HUDEP-2 (cell line): ENCODE measurements around the gene FAM234A.
A peak's percentile ranks its signal among the peaks of the same experiment; 100 is the strongest.

ENCODE experiments used
- DNase-seq, 76 experiments: peaks; one replicate each; lab custom pipeline; 2025; ENCODE audit not compliant: unreplicated experiment in 76 of 76; lab: John Stamatoyannopoulos, UW

Gene FAM234A

DNA sequence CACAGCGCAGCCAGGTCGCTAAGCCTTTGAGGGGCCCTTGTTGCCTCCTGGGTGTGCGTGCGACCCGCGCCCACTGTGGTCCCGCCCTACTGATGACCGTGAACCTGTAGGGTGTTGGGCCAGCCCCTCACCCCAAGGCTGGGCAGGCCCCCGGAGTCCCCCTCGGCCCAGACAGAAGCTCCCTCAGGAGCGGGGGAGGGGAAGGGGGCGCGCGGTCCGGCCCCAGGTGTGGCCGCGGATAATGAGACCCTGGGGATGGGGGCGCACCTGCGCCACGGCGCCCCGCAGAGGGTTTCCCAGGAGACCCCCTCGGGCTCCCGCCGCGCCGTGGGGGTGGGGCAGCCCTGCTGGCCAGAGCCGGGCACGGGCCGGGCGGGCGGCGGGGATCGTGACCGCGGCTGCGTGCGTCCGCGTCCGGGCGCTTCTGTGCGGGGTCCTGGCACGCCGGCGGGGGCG lies 45.4 kb downstream of the FAM234A start:
- DNase-seq, result no peak

DNA sequence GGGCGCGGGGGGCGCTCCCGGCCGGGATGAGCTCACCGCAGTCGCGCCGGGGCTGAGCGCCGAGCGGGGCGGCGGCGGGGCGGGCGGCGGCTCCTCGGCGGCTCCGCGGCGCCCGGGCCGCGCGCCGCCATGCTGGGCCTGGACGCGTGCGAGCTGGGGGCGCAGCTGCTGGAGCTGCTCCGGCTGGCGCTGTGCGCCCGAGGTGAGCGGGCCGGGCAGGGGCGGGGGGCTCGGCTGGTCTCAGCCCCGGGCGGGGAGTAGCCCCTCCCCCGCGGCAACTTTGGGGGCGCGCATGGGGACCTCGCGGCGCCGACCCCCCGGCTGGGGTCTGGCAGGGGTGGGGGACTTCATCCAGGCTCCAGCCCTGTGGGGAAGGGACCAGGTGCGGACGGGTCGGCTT lies 45.9 kb downstream of the FAM234A start, which contains the start of gene ARHGDIG:
Gene ARHGDIG, plus strand, starts transcription at position 40 of the 400 bp plus-strand sequence. Its CDS starts 90 bp downstream, at position 130.
- DNase-seq, result no peak

DNA sequence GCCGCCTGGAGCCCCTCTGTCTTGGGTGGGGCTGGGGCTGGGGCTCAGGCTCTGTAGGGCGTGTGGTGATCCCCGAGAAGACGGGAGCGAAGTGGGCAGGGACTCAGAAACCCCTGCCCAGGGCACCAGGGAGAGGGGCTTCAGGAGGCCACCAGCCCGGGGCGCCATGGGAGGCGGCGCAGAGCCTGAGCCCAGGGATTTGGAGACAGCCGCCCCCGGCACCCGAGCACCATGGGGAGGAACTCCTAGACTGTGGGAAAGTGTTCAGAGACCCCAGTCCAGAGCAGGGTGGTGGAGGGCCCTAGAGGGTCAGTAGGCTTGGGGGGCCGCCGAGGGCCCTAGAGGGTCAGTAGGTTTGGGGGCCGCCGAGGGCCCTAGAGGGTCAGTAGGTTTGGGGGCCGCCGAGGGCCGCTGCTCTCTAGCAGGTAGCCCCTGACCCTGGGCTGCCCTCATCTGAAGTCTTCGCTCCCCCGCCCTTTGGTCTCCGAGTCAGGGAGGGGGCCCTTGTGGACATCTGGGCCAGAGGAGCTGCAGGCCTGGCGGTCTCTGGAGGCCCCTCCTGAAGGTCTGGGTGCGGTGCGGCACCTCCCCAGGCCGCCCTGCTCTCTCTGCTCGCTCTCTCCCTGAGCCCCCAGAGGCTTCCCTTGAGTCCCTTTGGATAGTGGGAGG lies 46.5 kb downstream of the FAM234A start:
- DNase-seq, result no peak

DNA sequence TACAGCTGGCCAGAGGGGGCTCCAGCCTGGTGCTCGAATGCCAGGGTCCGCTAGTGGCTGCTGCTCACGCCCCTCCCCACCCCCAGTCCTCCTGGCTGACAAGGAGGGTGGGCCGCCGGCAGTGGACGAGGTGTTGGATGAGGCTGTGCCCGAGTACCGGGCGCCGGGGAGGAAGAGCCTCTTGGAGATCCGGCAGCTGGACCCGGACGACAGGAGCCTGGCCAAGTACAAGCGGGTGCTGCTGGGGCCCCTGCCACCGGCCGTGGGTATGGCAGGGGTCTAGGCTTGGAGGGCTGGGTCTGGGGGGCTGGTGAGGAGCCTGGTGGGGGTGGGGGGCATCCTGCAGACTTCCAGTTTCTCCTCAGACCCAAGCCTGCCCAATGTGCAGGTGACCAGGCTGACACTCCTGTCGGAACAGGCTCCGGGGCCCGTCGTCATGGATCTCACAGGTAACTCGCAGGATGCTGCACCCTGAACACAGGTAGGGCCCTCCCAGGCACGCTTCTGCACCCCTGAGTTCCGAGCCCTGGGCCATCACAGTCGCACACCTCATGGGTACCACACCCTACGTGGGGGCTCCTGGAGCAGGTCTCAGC lies 47.1 kb downstream of the FAM234A start:
- no peak for DNase-seq

DNA sequence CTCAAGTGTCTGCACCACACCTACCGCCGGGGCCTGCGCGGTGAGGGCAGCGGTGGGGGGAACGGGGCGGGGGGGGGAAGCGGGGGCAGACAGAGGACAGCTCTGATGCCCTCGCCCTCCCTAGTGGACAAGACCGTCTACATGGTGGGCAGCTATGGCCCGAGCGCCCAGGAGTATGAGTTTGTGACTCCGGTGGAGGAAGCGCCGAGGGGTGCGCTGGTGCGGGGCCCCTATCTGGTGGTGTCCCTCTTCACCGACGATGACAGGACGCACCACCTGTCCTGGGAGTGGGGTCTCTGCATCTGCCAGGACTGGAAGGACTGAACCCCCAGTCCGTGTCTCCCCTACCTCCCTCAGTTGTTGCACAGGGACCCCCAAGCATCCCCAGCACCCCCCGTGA lies 47.9 kb downstream of the FAM234A start:
- no peak for DNase-seq

- DNase-seq, result peak in 63 of 76 experiments; percentile 11 to 83 (median 55)
Observed at GRCh38 chr16:283033-283805, 48.6 kb downstream of the FAM234A start, which contains the start of gene PDIA2. TSS of gene PDIA2 (plus strand) at chr16:283164. CDS start at chr16:283170, 6 bp downstream.

DNA sequence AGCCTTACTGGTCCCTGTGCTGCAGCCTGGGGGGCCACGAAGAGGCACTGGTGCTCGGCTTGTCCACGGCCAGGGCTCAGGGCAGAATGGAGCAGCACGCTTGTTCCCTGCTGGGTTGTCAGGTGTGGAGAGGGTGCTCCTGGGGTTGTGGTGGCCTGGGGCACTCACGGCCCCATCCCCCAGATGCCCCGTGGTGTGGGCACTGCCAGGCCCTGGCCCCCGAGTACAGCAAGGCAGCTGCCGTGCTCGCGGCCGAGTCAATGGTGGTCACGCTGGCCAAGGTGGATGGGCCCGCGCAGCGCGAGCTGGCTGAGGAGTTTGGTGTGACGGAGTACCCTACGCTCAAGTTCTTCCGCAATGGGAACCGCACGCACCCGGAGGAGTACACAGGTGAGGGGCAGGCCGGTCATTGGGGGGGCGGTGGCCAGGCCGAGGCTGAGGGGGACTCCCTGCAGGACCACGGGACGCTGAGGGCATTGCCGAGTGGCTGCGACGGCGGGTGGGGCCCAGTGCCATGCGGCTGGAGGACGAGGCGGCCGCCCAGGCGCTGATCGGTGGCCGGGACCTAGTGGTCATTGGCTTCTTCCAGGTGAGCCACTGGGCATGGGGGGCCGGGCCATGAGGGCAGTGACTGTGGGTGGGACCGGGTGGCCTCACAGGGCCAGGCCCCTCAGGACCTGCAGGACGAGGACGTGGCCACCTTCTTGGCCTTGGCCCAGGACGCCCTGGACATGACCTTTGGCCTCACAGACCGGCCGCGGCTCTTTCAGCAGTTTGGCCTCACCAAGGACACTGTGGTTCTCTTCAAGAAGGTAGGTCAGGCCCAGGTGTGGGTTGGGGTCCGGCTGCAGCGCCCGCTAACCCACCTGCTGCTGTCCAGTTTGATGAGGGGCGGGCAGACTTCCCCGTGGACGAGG lies 49.8 kb downstream of the FAM234A start:
- DNase-seq, result no peak

GRCh38 chr16:285146-286055 lies 50.8 kb downstream of the FAM234A start:
- DNase-seq, result no peak

- DNase-seq, result no peak
Observed at GRCh38 chr16:286491-287297, 52.1 kb downstream of the FAM234A start.

DNA sequence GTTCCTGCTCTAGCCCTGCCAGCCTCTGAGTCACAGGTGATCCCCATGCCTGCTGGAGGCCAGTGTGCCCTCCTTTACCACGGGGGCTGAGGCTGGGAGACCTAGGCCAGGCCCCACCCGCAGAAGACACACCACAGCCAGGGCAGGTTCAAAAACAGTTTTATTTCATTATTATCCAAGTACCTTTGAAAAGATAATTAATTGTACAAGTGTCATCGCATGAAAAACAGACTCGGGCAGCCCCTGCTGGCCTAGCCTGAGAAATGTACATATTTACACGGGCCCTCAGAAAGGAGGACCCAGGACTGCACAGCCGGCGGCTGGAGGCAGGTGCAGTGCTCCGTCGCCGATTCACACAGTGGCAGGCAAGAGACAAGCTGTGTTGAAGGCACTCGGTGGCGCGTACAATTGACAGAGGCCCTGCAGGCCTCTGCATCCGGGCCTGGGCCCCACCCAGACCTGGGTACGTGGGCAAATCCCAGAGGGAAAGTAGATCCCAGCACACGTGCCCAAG lies 52.7 kb downstream of the FAM234A start:
- no peak for DNase-seq

- DNase-seq, result no peak
Observed at GRCh38 chr16:287981-288920, 53.6 kb downstream of the FAM234A start.

- no peak for DNase-seq
Observed at GRCh38 chr16:289395-289997, 54.9 kb downstream of the FAM234A start.

- no peak for DNase-seq
Observed at GRCh38 chr16:290015-290680, 55.5 kb downstream of the FAM234A start.

DNA sequence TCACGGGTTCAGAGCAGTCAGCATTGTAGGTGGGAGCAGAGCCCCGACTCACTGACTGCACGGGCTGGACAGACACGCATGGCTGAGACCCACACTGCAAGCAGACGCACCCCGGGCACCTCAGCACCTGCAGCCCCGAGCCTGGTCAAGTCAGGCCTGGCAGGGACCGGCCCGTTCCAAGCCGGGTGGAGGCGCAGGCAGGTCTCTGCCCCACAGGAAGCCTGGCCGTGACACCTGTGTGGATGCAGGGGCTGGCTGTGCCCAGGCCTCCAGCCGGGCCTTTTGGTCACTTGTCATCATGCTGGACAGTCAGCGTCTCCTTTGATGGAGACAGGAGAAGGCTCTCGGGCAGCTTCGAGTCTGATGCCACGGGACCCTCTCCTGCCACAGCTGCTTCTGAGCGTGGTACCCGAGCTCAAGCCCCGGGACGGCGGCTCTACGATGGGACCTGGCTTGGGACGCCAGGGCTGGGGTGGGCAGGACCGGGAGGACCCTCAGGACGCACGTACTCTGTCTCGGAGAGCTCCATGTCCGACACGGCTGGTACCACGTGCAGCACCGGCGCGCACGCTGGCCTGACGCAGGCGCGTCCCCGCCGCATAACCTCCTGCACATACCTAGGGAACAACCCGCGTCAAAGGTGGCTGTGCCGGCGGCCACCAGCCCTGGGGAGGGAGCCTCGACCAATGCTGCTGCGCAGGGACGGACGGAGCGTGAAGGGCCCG lies 56.2 kb downstream of the FAM234A start:
- no peak for DNase-seq

- DNase-seq, result no peak
Observed at GRCh38 chr16:291539-291938, 56.9 kb downstream of the FAM234A start.
